ENCODE measurements around the gene SARM1.
"Not testable (repeated sequence)": the region's sequence is repeated elsewhere in the genome, so short reads cannot be mapped to it uniquely, and the experiment has no call there.

SARM1 gene

GRCh38 chr17:28371245-28372202 is at the start of gene SARM1:
Gene SARM1, plus strand, starts transcription at chr17:28371694. Its CDS starts 339 bp downstream, at chr17:28372033.
- peak; percentile 96 for DNase-seq

GRCh38 chr17:28324267-28324745 is 47.2 kb upstream of the SARM1 start:
- no peak for DNase-seq

- DNase-seq: no peak
Observed at GRCh38 chr17:28324781-28325180, 46.7 kb upstream of the SARM1 start.

GRCh38 chr17:28325211-28325610 is 46.3 kb upstream of the SARM1 start:
- DNase-seq: no peak

- DNase-seq: no peak
Observed at GRCh38 chr17:28326114-28326513, 45.4 kb upstream of the SARM1 start.

GRCh38 chr17:28327031-28327607 is 44.4 kb upstream of the SARM1 start:
- DNase-seq: peak; percentile 89

- DNase-seq: no peak
Observed at GRCh38 chr17:28327709-28328108, 43.8 kb upstream of the SARM1 start.

GRCh38 chr17:28328325-28328724 is 43.2 kb upstream of the SARM1 start:
- DNase-seq: no peak

GRCh38 chr17:28330671-28331070 is 40.8 kb upstream of the SARM1 start:
- no peak for DNase-seq

GRCh38 chr17:28331891-28332420 is 39.5 kb upstream of the SARM1 start:
- no peak for DNase-seq

GRCh38 chr17:28333083-28333746 is 38.3 kb upstream of the SARM1 start:
- DNase-seq: no peak

- no peak for DNase-seq
Observed at GRCh38 chr17:28334171-28334570, 37.3 kb upstream of the SARM1 start.

- no peak for DNase-seq
Observed at GRCh38 chr17:28334666-28335200, 36.8 kb upstream of the SARM1 start.

GRCh38 chr17:28335201-28335958 is 36.1 kb upstream of the SARM1 start, which contains the start of the genes IFT20 and TNFAIP1:
Gene IFT20, minus strand, starts transcription at chr17:28335472. Its CDS starts 3,487 bp downstream, at chr17:28331985.
Gene TNFAIP1, plus strand, starts transcription at chr17:28335761. Its CDS starts 3,761 bp downstream, at chr17:28339522.
- DNase-seq: peak; percentile 100

GRCh38 chr17:28335959-28336871 is 35.3 kb upstream of the SARM1 start:
- DNase-seq: peak; percentile 24

- no peak for DNase-seq
Observed at GRCh38 chr17:28338056-28338768, 33.3 kb upstream of the SARM1 start.

- not testable (repeated sequence) for DNase-seq
Observed at GRCh38 chr17:28338769-28339212, 32.7 kb upstream of the SARM1 start.

- no peak for DNase-seq
Observed at GRCh38 chr17:28339431-28339830, 32.1 kb upstream of the SARM1 start.

- no peak for DNase-seq
Observed at GRCh38 chr17:28340374-28340773, 31.1 kb upstream of the SARM1 start.

- DNase-seq: no peak
Observed at GRCh38 chr17:28341516-28341915, 30.0 kb upstream of the SARM1 start.

Measured in activated CD4-positive, alpha-beta T cell treated with anti-CD3 and anti-CD28 coated beads, Interleukin-10, Interleukin-2, amounts not matched to agents 100 ng/mL and 50 ng/mL, durations not matched to agents 16 hours and 8 hours (primary cell).